Lung microvascular endothelial cell (primary cell): ENCODE results near the gene RPL13. TPM values are rescaled to one million over a fixed set of nuclear protein-coding genes. Genes with fewer than 3 reads are reported as not detected.
"Not testable (repeated sequence)": the region's sequence is repeated elsewhere in the genome, so short reads cannot be mapped to it uniquely, and the experiment has no call there.

Source experiments
- DNase-seq, 2 donors: peaks; one replicate each; pipeline versions ENCODE4 v3.0.0 to v3.0.0-alpha.2; 2010; ENCODE audit warnings: low read depth in 2 of 2
- total RNA-seq: library from RNA; depleted of rRNA; stranded (reverse); fragments of >200 nt; gene quantifications from 2 replicates; pipeline ENCODE4 v1.2.1, GENCODE V29; 2014

The RPL13 gene
- total RNA-seq, 1 donor from 2014 or later, result 4,242 TPM

DNA sequence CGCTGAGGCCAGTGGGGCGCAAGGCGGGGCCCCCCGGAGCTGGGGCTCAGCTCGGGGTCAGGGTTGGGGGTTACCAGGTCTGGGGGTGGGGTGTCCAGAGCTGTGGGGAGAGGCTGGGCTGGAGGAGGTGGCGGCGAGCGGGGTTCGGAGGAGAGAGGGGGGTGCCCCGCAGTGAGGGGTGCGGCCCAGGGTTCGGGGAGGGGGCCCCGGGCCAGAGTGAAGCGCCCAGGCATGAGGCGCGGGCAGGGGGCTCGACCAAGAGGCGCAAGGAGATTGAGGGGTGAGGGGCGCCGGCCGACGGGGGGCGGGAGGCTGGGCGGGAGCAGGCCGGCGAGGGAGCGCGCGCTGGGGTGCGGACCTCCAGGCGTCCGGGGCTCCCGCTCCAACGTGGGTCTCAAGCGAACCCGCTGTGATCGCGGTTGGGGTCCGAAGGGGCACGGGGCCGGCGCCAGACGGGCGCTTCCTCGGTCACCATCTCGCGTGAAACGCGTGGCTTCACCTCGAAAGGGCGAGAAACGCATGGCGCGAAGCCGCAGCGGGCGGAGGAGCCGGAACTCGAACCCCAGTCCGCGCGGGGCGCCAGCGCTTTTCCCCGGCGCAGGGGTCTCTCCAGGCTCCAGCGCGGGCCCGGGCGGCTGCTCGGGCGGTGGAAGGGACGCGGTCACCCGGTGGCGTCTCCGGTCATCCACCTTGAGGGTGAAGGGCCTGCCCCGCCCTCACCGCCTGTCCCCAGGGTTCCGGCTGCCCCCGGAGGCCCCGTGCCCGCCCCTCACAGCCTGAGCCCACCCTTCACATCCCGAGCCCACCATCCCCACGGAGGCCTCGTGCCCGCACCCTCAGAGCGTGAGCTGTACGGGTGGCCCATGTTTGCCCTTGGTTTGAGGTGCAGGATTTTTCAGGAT is 15.9 kb downstream of the RPL13 start:
- DNase-seq, result no peak

DNA sequence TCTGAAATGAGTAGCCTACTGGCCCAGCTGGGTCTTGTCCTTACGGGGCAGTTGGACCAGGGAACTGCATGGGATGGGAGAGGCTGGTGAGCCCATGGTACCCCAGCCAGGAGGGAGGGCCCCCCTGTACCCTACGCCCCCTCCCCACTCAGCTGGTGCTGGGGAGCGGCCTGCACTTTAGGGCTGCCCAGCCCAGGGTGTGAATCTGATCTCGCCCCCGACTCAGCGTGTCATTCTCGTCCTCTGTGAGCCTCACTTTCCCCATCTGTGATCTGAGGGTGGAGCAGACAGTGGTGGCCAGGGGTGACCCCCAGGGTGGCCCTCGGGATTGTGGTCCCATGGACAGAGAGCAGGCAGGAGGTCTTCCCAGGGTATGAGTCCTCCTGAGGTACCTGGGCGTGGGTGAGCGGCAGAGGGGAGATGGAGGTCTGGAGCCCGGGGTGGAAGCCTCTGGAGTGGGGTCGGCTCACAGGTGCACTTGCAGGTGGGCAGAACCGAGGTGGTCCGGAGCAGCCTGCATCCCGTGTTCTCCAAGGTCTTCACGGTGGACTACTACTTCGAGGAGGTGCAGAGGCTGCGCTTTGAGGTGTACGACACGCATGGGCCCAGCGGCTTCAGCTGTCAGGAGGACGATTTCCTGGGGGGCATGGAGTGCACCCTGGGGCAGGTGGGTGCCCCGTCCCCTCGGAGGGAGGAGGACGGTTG is 16.7 kb downstream of the RPL13 start:
- no peak for DNase-seq

GRCh38 chr16:89579351-89579750 is 18.9 kb downstream of the RPL13 start:
- no peak for DNase-seq

GRCh38 chr16:89581045-89581695 is 20.7 kb downstream of the RPL13 start:
- DNase-seq, result peak; percentile 94 to 96

DNA sequence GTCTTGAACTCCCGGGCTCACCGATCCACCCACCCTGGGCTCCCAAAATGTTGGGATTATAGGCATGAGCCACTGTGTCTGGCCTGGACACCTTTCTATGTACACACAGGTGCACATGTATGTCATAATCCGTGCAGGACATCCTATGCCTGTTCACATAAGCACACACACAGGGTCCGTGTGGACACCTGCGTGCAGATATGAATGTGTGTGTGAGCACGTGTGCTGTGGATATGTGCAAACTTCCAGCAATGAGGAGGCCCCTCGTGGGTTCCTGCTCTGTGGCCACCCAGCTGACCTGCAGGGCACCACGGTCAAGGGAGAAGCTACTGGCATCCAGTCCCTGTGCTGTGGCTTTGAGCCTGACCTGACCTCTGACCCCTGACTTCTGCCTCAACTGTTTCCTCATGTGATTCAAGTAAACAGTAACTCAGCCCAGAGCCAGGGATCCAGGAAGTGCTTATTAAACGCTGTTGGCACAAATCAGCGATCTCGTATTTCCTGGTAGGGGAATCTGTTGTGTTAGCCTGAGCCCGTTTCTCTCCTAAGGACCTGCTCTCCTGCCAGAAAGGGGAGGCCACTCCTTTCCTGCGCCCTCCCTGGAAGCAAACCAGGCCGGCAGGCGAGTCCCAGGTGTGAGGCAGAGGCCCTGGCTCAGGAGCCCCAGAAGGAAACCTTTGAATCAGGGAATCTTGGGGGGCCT is 21.5 kb downstream of the RPL13 start:
- DNase-seq, result peak; percentile 90 to 94

DNA sequence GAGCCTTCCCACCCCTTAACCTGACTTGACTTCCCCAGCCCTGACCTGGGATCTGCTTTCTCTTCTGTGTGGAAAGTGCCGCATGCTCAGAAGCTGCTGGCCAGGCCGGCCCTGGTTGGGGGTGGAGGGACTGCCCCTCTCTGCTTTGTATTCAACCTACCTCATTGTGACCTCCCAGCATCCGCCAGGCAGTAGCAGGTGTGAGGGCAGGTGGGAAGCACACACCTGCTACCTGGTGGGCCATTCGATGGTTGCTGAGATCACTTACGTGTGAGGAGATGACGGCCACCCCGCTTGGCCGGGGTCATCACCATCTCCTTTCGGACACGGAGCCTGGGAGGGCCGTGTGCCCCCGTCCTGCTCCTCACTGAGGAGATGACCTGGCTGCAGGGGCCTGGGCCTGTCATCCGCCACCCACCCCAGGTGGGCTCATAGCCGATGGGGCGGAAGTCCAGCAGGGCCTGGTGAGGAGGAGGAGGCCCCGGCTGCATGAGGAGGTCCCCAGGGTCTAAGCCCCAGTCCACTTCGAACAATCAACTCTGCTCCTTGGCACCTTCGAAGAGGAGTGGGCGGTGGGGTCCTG is 22.2 kb downstream of the RPL13 start:
- DNase-seq, result peak in 1 of 2 donors; percentile 35

- no peak for DNase-seq
Measured at GRCh38 chr16:89583197-89583894, 22.9 kb downstream of the RPL13 start.

- DNase-seq, result no peak
Measured at GRCh38 chr16:89583895-89584644, 23.6 kb downstream of the RPL13 start.

DNA sequence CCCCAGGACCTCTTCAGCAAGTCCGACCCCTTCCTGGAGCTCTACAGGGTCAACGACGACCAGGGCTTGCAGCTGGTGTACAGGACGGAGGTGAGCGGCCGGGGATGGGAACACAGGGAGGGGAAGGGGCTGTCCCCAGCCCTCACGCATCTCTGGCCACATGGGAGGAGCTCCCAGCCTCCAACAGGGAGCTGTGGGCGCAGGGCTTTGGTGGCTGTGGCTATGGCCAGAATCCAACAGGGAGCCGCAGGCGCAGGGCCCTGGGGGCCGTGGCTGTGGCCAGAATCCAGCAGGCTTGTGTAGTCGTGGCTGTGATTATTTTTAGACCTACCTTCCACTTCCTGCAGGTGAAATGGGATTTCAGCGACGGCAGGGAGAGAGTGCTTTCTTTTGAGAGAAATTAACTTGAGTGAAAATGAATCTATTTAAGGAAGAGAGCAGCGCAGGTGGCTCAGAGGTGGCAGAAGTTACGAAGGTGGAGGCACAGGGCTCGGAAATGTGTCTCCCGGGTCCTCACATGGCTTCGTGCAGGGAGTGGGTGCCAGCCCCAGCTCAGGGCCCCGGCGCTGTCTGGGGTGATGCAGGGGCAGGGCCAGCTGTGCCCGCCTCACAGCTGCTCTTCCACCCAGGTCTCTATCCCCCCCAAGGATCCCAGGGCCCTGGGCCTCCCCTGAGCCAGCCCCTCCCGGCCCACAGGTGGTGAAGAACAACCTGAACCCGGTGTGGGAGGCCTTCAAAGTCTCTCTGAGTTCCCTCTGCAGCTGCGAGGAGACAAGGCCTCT is 24.5 kb downstream of the RPL13 start:
- DNase-seq, result no peak

- no peak for DNase-seq
Measured at GRCh38 chr16:89586218-89586617, 25.7 kb downstream of the RPL13 start.

GRCh38 chr16:89586853-89587252 is 26.4 kb downstream of the RPL13 start:
- DNase-seq, result peak; percentile 74 to 91

DNA sequence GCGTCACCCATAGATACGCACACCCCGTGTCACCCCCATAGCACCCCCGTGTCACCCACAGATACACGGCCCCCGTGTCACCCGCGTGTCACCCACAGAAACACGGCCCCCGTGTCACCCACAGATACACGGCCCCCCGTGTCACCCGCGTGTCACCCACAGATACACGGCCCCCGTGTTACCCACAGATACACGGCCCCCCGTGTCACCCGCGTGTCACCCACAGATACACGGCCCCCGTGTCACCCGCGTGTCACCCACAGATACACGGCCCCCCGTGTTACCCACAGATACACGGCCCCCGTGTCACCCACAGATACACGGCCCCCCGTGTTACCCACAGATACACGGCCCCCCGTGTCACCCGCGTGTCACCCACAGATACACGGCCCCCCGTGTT is 27.2 kb downstream of the RPL13 start:
- DNase-seq, result not testable (repeated sequence)

DNA sequence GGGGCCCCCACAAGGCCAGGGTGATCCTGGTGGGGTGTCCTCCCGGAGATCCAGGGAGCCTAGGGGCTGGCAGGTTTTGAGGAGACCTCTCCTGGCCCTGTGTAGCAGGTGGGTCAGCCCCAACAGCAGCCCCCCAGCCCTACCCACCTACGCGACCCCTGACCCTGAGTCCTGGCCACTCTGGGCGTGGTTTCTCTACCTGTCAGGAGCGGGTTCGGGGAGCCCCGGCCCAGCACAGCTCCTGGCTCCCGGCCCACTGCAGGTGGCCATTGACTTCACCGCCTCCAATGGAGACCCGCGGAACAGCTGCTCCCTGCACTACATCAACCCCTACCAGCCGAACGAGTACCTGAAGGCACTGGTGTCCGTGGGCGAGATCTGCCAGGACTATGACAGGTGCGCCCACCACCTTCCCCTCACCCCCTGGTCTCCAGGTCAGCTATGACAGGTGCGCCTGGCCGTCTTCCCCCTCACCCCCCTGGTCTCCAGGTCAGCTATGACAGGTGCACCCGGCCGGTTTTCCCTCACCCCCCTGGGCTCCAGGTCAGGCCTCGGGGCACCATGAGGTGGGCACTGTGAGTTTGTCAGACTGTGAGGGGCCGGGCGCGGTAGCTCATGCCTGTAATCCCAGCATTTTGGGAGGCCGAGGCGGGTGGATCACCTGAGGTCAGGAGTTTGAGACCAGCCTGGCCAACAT is 28.1 kb downstream of the RPL13 start:
- DNase-seq, result no peak

DNA sequence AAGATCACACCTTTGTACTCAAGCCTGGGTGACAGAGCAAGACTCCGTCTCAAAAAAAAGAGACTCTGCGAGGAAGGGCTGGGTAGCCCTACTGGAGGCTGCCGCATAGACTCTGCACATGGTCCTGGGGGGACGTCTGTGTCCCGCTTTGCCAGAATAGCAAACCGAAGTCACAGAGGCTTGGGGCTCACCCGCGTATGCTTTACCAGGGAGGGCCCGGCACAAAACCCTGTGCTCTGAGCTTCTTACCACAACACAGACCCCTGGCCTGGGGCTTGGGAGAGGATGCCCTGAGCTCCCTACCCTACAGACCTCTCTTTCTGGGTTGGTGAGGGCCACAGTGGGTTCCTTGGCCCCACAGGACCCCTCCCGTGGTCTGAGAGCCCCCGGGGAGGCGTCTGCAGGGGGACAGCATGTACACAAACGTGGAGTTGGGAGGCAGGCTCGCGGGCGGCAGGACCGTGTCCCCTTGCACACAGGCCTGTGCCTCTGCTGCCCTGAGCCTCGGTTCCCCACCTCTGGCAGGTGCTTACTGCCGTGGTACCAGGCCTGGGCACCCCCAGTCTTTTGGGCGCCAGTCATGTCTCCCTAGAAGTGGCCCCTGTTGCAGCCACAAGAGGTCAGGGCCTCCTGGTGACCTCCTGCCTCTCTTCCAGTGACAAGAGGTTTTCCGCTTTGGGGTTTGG is 28.9 kb downstream of the RPL13 start:
- DNase-seq, result no peak

DNA sequence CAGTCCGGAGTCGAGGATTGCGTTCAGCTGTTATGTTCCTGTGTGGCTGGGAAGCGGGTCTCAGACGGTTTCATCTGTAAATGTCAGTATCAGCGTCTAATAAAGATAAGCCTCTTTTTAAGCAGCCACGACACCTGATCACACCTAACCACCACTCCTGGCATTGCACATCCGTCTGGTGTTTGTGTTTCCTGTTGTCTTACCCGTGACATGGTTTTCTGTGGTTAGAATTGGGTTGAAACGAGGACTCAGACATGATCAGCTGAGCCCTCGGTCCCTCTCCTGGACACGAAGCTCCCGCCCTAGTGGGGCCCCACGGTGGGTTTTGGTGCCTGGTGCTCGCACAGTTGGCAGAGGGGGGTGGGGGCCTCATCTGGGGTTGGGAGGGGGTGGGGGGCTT is 33.4 kb downstream of the RPL13 start:
- no peak for DNase-seq

GRCh38 chr16:89595330-89596060 is 35.0 kb downstream of the RPL13 start:
- DNase-seq, result no peak

- DNase-seq, result no peak
Measured at GRCh38 chr16:89596061-89596689, 35.7 kb downstream of the RPL13 start.
